Measurements from ENCODE around the gene FGFR2. TPM values are rescaled to one million over a fixed set of nuclear protein-coding genes. Genes with fewer than 3 reads are reported as not detected.

The FGFR2 gene
- total RNA-seq, 4 donors from 2014 or later, result 0.11 to 0.31 (median 0.22) TPM; not detected in 1

DNA sequence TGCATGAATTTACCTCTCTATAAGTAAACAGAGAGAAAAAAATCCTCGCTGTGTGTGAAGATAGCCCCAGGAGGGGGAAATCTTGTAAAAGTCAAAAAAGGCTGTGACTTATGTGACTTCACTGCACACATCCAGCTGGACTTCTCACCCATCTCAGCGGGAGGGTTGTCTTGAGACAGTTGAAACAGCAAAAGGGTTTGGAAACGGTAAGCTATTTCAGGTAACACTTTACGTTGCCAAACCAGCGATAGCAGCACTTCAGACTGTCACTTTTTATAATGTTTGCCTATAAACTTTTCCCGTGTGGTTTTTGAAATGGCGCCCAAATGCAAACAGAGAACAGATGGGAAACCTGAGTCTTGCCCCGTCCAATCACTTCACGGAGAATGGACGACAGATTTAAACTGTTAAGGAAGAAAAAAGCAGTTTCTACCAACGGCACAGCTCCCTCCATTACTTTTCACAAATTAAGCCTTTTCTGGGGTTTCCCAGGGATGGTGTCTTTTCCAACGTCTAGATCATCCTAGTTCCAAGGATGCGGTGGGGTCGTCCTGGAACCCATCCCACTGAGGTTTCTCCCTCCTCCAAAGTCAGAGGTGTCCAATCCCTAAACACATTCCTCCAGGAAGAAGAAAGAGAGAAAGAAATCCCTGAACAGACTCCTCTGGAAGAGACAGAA lies 25.2 kb downstream of the FGFR2 start:
- in situ Hi-C loops (cut with MboI; ENCODE audit: low sequenced_read_pairs in 4 of 4), result no loop called here
- Histone ChIP-seq H3K4me1 (no peaks in the 10 kb centered on the region), H3K9me3 (no peaks in the 10 kb centered on the region), H3K36me3 (no peaks in the 10 kb centered on the region), H3K27ac (no peak overlapping the region), H3K4me3 (no peak overlapping the region), H3K27me3 (peaks cover 0 to 18% (median 2%) of the 10 kb centered on the region in 3 donors)
- TF ChIP-seq, protein P1, sequence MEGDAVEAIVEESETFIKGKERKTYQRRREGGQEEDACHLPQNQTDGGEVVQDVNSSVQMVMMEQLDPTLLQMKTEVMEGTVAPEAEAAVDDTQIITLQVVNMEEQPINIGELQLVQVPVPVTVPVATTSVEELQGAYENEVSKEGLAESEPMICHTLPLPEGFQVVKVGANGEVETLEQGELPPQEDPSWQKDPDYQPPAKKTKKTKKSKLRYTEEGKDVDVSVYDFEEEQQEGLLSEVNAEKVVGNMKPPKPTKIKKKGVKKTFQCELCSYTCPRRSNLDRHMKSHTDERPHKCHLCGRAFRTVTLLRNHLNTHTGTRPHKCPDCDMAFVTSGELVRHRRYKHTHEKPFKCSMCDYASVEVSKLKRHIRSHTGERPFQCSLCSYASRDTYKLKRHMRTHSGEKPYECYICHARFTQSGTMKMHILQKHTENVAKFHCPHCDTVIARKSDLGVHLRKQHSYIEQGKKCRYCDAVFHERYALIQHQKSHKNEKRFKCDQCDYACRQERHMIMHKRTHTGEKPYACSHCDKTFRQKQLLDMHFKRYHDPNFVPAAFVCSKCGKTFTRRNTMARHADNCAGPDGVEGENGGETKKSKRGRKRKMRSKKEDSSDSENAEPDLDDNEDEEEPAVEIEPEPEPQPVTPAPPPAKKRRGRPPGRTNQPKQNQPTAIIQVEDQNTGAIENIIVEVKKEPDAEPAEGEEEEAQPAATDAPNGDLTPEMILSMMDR (IDR thresholded peaks at IDR 0.05 in 4 of 5, conservative IDR thresholded peaks at IDR 0.05 in 1 of 5), result no peak
- TF ChIP-seq POLR2A (IDR thresholded peaks at IDR 0.05), result no peak
- ATAC-seq (no peak), DNase-seq (no peak)
- intact Hi-C loops (cut with DNase I; ENCODE audit: low total_unique reads), result no loop called here

GRCh38 chr10:121570315-121570714 lies 27.9 kb downstream of the FGFR2 start:
- DNase-seq (no peak), ATAC-seq (no peak)
- no peaks in the 10 kb centered on the region for H3K9me3 ChIP-seq
- H3K36me3 ChIP-seq, result no peaks in the 10 kb centered on the region
- no peaks in the 10 kb centered on the region for H3K4me1 ChIP-seq
- intact Hi-C loops (cut with DNase I; ENCODE audit: low total_unique reads) (no loop called here), in situ Hi-C loops (cut with MboI; ENCODE audit: low sequenced_read_pairs in 4 of 4) (no loop called here)
- H3K27me3 ChIP-seq, result peaks cover 0 to 18% (median 2%) of the 10 kb centered on the region in 3 donors
- H3K27ac ChIP-seq, result no peak overlapping the region
- no peak overlapping the region for H3K4me3 ChIP-seq
- TF ChIP-seq, protein P1 (IDR thresholded peaks at IDR 0.05 in 4 of 5, conservative IDR thresholded peaks at IDR 0.05 in 1 of 5), result no peak
- TF ChIP-seq POLR2A (IDR thresholded peaks at IDR 0.05), result no peak

GRCh38 chr10:121568275-121568674 lies 30.0 kb downstream of the FGFR2 start:
- intact Hi-C loops (cut with DNase I; ENCODE audit: low total_unique reads), result no loop called here
- H3K36me3 ChIP-seq, result no peaks in the 10 kb centered on the region

GRCh38 chr10:121567569-121567968 lies 30.7 kb downstream of the FGFR2 start:
- no peak for ATAC-seq
- Histone ChIP-seq H3K27me3 (no peaks in the 10 kb centered on the region), H3K4me3 (no peak overlapping the region), H3K36me3 (no peaks in the 10 kb centered on the region), H3K9me3 (no peaks in the 10 kb centered on the region), H3K27ac (no peak overlapping the region), H3K4me1 (no peaks in the 10 kb centered on the region)
- in situ Hi-C loops (cut with MboI; ENCODE audit: low sequenced_read_pairs in 4 of 4) (no loop called here), intact Hi-C loops (cut with DNase I; ENCODE audit: low total_unique reads) (no loop called here)
- DNase-seq, result no peak
- TF ChIP-seq, protein P1 (IDR thresholded peaks at IDR 0.05 in 4 of 5, conservative IDR thresholded peaks at IDR 0.05 in 1 of 5), result no peak
- no peak for TF ChIP-seq POLR2A (IDR thresholded peaks at IDR 0.05)

More at GRCh38 chr10:121568275-121568674, 30.0 kb downstream of the FGFR2 start:
- no peak for DNase-seq
- H3K27me3 ChIP-seq, result peaks cover 0 to 3% (median 2%) of the 10 kb centered on the region in 3 donors
- no peaks in the 10 kb centered on the region for H3K4me1 ChIP-seq
- no peak for TF ChIP-seq POLR2A (IDR thresholded peaks at IDR 0.05)
- TF ChIP-seq, protein P1 (IDR thresholded peaks at IDR 0.05 in 4 of 5, conservative IDR thresholded peaks at IDR 0.05 in 1 of 5), result no peak
- ATAC-seq, result no peak
- H3K27ac ChIP-seq, result no peak overlapping the region
- no peak overlapping the region for H3K4me3 ChIP-seq
- in situ Hi-C loops (cut with MboI; ENCODE audit: low sequenced_read_pairs in 4 of 4), result no loop called here
- H3K9me3 ChIP-seq, result no peaks in the 10 kb centered on the region

Data from gastrocnemius medialis (tissue), 4 donors.